SH-SY5Y (cell line): Measurements from ENCODE around the gene SLC9A7.

ENCODE experiments used
- GATA2 ChIP-seq: IDR thresholded peaks from 2 replicates; pipeline ENCODE4 v1.6.1; 2011; ENCODE audit warnings: mild to moderate bottlenecking, low read depth, low read length
- GATA3 ChIP-seq: IDR thresholded peaks from 2 replicates; pipeline ENCODE4 v1.6.1; 2011; ENCODE audit warnings: low read depth, mild to moderate bottlenecking, low read length, moderate library complexity

DNA sequence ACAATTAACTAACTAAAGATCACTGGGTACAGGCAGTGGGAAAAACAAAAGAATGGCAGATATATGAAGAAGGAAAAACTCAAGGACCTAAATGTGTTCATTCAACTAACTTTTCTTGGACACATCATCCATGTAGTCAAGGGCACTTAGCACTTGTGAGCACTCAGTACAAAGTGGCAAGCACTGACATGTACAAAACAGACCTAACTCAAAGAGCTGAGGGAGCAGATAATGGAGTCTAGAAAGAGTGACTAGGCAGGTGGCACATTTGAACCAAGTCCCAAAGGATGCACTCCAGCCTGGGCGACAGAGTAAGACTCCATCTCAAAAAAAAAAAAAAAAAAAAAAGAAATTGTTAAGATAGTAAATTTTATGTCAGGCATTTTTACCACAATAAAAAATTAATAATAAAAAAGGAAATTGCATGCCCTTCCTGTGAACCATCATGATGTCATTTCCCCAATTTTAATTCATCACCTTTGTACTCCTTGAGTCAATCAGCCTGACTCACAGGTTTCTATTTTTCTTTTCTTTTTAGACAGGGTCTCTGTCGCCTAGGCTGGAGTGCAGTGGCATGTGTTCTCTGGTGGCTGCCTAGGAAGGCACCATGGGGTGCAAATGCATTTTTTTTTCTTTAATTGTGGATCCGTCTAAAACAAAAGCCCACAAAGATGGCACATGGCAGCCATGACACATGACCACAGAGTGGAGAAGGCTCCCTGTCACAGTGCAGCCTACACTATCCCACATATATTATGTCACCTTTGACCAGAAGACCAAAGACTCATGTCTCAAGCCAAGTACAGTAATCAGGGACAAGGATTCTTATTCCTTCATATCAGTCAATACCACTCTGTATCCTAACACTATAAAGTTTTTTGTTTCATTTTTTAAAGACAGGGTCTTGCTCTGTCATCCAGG is 93.4 kb downstream of the SLC9A7 start:
- no peak for TF ChIP-seq GATA3
- TF ChIP-seq GATA2, result no peak
